HepG2 (cell line): Measurements from ENCODE around the gene SNX9. TPM values are rescaled to one million over a fixed set of nuclear protein-coding genes. Genes with fewer than 3 reads are reported as not detected.

Experiments
- ATAC-seq: fragments of 200-7000 bp; cut with Tn5 transposase; 3 replicates; pipeline ENCODE4 v1.9.1; 2020; ENCODE audit warnings: mild to moderate bottlenecking, moderate library complexity
- BruUV-seq: library from RNA; stranded (reverse); fragments of 400-500 nt; replicated peaks from 2 replicates; lab custom pipeline; 2021; lab: Mats Ljungman, UMichigan
- CTCF ChIA-PET: fragments of 300-600 bp; formaldehyde crosslinking; extraction: SDS; loops from one replicate; lab custom pipeline; 2021; ENCODE audit warnings: low total read pairs, inconsistent platforms, low intra/inter-chr PET ratio; lab: Yijun Ruan, JAX
- POLR2A ChIA-PET: fragments of 350-600 bp; sonication (Branson Sonifier 250); formaldehyde crosslinking; loops from one replicate; lab custom pipeline; 2020; ENCODE audit warnings: antibody characterized with exemption, inconsistent platforms; lab: Yijun Ruan, JAX
- DNase-seq: peaks from one replicate; pipeline ENCODE4 v3.0.0-alpha.2; 2015; ENCODE audit warnings: low spot score
- FAIRE-seq: peaks from 3 replicates; lab custom pipeline; 2011; peaks lifted over from hg19 to GRCh38; lab: Jason Lieb, UNC
- H2AFZ ChIP-seq: one replicate; pipeline ENCODE4 v1.6.1; 2011; ENCODE audit warnings: low read length, inconsistent platforms
- H3K27ac ChIP-seq: fragments of 300-600 bp; 3 replicates; pipeline ENCODE4 v1.8.0; 2011; ENCODE audit warnings: mixed run types, mild to moderate bottlenecking, mixed read lengths, low read length, inconsistent platforms; ENCODE audit not compliant: insufficient read depth; ENCODE audit errors: extremely low read length
- H3K27me3 ChIP-seq, 2 experiments: fragments of 200-600 bp in 1 of 2; 2 replicates in 1 of 2; 3 replicates in 1 of 2; pipeline versions ENCODE4 v1.6.0 to v1.8.0; 2011; ENCODE audit warnings: low read length in 2 of 2, mild to moderate bottlenecking in 2 of 2, moderate library complexity in 2 of 2, inconsistent platforms in 1 of 2; ENCODE audit not compliant: insufficient read depth in 2 of 2, control insufficient read depth in 1 of 2
- H3K36me3 ChIP-seq, 2 experiments: fragments of 200-600 bp in 1 of 2; replicated peaks in 1 of 2; 2 replicates in 1 of 2; 3 replicates in 1 of 2; pipeline versions ENCODE4 v1.5.1 to v1.8.0; 2011; ENCODE audit warnings: low read length in 2 of 2, inconsistent platforms in 1 of 2; ENCODE audit not compliant: insufficient read depth in 2 of 2, control insufficient read depth in 1 of 2
- H3K4me1 ChIP-seq: 2 replicates; pipeline ENCODE4 v1.5.1; 2012; ENCODE audit warnings: low read length, inconsistent platforms; ENCODE audit not compliant: insufficient read depth
- H3K4me2 ChIP-seq: 2 replicates; pipeline ENCODE4 v1.6.0; 2011; ENCODE audit warnings: low read depth, low read length, inconsistent platforms
- H3K4me3 ChIP-seq, 3 experiments: fragments of 200-600 bp in 1 of 3; sonication (generic), shearing (Covaris generic) in 1 of 3; replicated peaks in 1 of 3; 2 replicates each; pipeline ENCODE4 v1.5.1; 2011 to 2016; ENCODE audit warnings: low read length in 3 of 3, inconsistent platforms in 2 of 3, low read depth in 2 of 3, mild to moderate bottlenecking in 2 of 3, control low read depth in 1 of 3, mixed read lengths in 1 of 3; ENCODE audit not compliant: insufficient read depth in 1 of 3
- H3K79me2 ChIP-seq: one replicate; pipeline ENCODE4 v1.6.1; 2011; ENCODE audit warnings: low read length, inconsistent platforms; ENCODE audit not compliant: insufficient read depth
- H3K9ac ChIP-seq: 2 replicates; pipeline ENCODE4 v1.6.0; 2011; ENCODE audit warnings: mild to moderate bottlenecking, low read depth, low read length, inconsistent platforms; ENCODE audit not compliant: insufficient read depth
- H3K9me3 ChIP-seq: 2 replicates; pipeline ENCODE4 v1.5.1; 2012; ENCODE audit warnings: mild to moderate bottlenecking, low read length
- H4K20me1 ChIP-seq: 2 replicates; pipeline ENCODE4 v1.6.0; 2011; ENCODE audit warnings: inconsistent platforms, mild to moderate bottlenecking, low read length, moderate library complexity; ENCODE audit not compliant: insufficient read depth
- ARNTL ChIP-seq: sonication (generic); formaldehyde crosslinking; IDR thresholded peaks from 2 replicates; pipeline ENCODE4 v1.4.0; 2020; ENCODE audit warnings: mild to moderate bottlenecking, missing genetic modification reagents
- CEBPG ChIP-seq: IDR thresholded peaks from 2 replicates; pipeline ENCODE4 v1.6.1; 2016
- FOXK1 ChIP-seq: sonication (generic); formaldehyde crosslinking; IDR thresholded peaks from 2 replicates; pipeline ENCODE4 v1.4.0; 2020; ENCODE audit warnings: low read depth, missing genetic modification reagents, borderline replicate concordance
- FOXP1 ChIP-seq, 2 experiments: fragments of 450-650 bp in 1 of 2; IDR thresholded peaks; 2 replicates each; pipeline ENCODE4 v1.6.1; 2017 to 2018; ENCODE audit warnings: antibody characterized with exemption in 1 of 2
- SOX6 ChIP-seq, 2 experiments: fragments of 450-650 bp in 1 of 2; sonication (generic) in 1 of 2; formaldehyde crosslinking in 1 of 2; IDR thresholded peaks; 2 replicates each; pipeline versions ENCODE4 v1.4.0 to v1.6.1; 2017 to 2020; ENCODE audit warnings: antibody characterized with exemption in 1 of 2, mild to moderate bottlenecking in 1 of 2, missing genetic modification reagents in 1 of 2
- ZNF234 ChIP-seq: sonication (generic); formaldehyde crosslinking; conservative IDR thresholded peaks from 2 replicates; pipeline ENCODE4 v1.5.1; 2020; ENCODE audit warnings: mild to moderate bottlenecking, missing genetic modification reagents
- ZNF264 ChIP-seq: sonication (generic); formaldehyde crosslinking; IDR thresholded peaks from 2 replicates; pipeline ENCODE4 v1.4.0; 2020; ENCODE audit warnings: missing genetic modification reagents
- WGBS: methylation state at CpG from one replicate; pipeline ENCODE4 v1.1.6; 2017; ENCODE audit warnings: low lambda C conversion rate; 5-methylcytosine and 5-hydroxymethylcytosine counted together
- in situ Hi-C: cut with HindIII; loops from 2 replicates; pipeline ENCODE4 v1.10.0; 2017; ENCODE audit warnings: low pct_unique_long_range_greater_than_20kb; ENCODE audit not compliant: extremely low pct_ligation_motif_present
- intact Hi-C: fragments of 100-400 bp; cut with micrococcal nuclease; formaldehyde crosslinking; loops from one replicate; pipeline ENCODE4 v1.10.0; 2022; ENCODE audit not compliant: unreplicated experiment
- polyA plus RNA-seq, 8 experiments: library from polyadenylated mRNA; depleted of rRNA in 3 of 8; stranded (reverse) in 7 of 8; unstranded in 1 of 8; fragments of >200 nt; fragmentation: Illumina TruSeq in 4 of 8; extraction: Trizol in 4 of 8; gene quantifications; 2 replicates each; pipeline versions ENCODE4 v1.2.1 to v1.2.3, GENCODE V29; 2011 to 2016; ENCODE audit warnings: low read depth in 4 of 8, missing spikeins in 1 of 8, mixed read lengths in 1 of 8; ENCODE audit not compliant: insufficient read depth in 1 of 8
- total RNA-seq, 5 experiments: library from RNA; depleted of rRNA; stranded (reverse); fragments of >200 nt; fragmentation: Illumina TruSeq; extraction: Trizol; gene quantifications; 2 replicates each; pipeline ENCODE4 v1.2.3, GENCODE V29; 2016; ENCODE audit warnings: low read depth in 1 of 5
- TF ChIP-seq, protein P1 (sequence below): sonication (generic); formaldehyde crosslinking; IDR thresholded peaks from 2 replicates; pipeline ENCODE4 v1.5.0; 2020; ENCODE audit warnings: mild to moderate bottlenecking, missing genetic modification reagents, borderline replicate concordance
- TF ChIP-seq, protein P2 (sequence below), 2 experiments: sonication (generic) in 1 of 2; formaldehyde crosslinking in 1 of 2; IDR thresholded peaks; 2 replicates each; pipeline versions ENCODE4 v1.4.0 to v1.6.1; 2018 to 2020; ENCODE audit warnings: missing genetic modification reagents in 2 of 2, borderline replicate concordance in 1 of 2, low read depth in 1 of 2, mild to moderate bottlenecking in 1 of 2, missing biosample characterization in 1 of 2
- TF ChIP-seq, protein P3 (sequence below): IDR thresholded peaks from 2 replicates; pipeline ENCODE4 v1.6.1; 2016; ENCODE audit warnings: control low read depth

The SNX9 gene
- total and polyA plus RNA-seq, 2 of the 13 experiments (the other 11 are each of a cell fraction or from before 2014, with no cell fraction given) = 21.9 to 36.0 TPM

DNA sequence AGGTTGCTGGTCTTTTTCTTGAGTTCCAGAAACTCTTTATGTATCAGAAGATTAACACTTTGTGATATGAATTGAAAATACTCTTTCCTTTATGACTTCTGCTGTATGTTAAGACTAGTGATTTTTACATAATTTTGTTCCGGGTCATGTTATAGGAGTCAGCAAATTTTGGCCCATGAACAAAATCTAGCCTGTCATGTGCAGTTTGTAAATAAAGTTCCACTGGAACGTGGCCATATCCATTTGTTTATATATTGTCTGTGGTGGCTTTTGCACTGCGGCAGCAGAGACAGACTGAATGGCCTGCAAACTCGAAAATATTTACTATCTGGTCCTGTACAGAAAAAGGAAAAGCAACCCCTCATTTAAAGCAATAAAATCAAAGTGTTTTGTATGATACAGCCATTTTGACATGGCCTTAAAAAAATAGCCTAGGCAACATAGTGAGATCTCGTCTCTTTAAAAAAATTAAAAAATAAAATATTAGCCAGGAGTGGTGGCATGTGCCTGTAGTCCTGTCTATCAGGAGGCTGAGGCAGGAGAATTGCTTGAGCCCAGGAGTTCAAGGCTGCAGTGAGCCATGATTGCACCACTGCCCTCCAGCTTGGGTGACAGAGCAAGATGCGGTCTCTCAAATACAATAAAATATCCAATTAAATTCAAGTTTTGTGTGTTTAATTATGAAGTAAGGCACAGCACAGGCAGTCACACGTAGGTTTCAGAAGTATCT, 36.9 kb downstream of the SNX9 start:
- no peak overlapping the region for H3K9ac ChIP-seq
- H3K4me1 ChIP-seq = peaks cover 31% of the 10 kb centered on the region
- peak; percentile 36 for DNase-seq
- no TSS peak for BruUV-seq
- H3K4me2 ChIP-seq = peak overlapping the region; percentile 36
- ChIA-PET POLR2A (no interaction called here), CTCF (no interaction called here)
- H2AFZ ChIP-seq = no peak overlapping the region
- H3K36me3 ChIP-seq = no peaks in the 10 kb centered on the region
- H3K27ac ChIP-seq = peak overlapping the region; percentile 50
- 32% methylated on average over 7 of the region's 7 CpGs for WGBS
- ATAC-seq = peak; percentile 81
- in situ Hi-C loops = no loop called here
- no peak overlapping the region for H3K4me3 ChIP-seq
- H3K27me3 ChIP-seq = no peaks in the 10 kb centered on the region
- intact Hi-C loops = no loop called here
- peaks cover 82% of the 10 kb centered on the region for H3K79me2 ChIP-seq
- H3K9me3 ChIP-seq = no peaks in the 10 kb centered on the region
- FAIRE-seq = no peak
- peaks cover 38% of the 10 kb centered on the region for H4K20me1 ChIP-seq
- TF ChIP-seq ZNF264 = 0 out of 2 replicates have a peak, but pooled peaks have one; percentile 36
- TF ChIP-seq, protein P1, sequence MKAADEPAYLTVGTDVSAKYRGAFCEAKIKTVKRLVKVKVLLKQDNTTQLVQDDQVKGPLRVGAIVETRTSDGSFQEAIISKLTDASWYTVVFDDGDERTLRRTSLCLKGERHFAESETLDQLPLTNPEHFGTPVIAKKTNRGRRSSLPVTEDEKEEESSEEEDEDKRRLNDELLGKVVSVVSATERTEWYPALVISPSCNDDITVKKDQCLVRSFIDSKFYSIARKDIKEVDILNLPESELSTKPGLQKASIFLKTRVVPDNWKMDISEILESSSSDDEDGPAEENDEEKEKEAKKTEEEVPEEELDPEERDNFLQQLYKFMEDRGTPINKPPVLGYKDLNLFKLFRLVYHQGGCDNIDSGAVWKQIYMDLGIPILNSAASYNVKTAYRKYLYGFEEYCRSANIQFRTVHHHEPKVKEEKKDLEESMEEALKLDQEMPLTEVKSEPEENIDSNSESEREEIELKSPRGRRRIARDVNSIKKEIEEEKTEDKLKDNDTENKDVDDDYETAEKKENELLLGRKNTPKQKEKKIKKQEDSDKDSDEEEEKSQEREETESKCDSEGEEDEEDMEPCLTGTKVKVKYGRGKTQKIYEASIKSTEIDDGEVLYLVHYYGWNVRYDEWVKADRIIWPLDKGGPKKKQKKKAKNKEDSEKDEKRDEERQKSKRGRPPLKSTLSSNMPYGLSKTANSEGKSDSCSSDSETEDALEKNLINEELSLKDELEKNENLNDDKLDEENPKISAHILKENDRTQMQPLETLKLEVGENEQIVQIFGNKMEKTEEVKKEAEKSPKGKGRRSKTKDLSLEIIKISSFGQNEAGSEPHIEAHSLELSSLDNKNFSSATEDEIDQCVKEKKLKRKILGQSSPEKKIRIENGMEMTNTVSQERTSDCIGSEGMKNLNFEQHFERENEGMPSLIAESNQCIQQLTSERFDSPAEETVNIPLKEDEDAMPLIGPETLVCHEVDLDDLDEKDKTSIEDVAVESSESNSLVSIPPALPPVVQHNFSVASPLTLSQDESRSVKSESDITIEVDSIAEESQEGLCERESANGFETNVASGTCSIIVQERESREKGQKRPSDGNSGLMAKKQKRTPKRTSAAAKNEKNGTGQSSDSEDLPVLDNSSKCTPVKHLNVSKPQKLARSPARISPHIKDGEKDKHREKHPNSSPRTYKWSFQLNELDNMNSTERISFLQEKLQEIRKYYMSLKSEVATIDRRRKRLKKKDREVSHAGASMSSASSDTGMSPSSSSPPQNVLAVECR (CRISPR knock-in tag) = peak; percentile 22; the same call in 1 of the 2 replicates
- TF ChIP-seq, protein P2, sequence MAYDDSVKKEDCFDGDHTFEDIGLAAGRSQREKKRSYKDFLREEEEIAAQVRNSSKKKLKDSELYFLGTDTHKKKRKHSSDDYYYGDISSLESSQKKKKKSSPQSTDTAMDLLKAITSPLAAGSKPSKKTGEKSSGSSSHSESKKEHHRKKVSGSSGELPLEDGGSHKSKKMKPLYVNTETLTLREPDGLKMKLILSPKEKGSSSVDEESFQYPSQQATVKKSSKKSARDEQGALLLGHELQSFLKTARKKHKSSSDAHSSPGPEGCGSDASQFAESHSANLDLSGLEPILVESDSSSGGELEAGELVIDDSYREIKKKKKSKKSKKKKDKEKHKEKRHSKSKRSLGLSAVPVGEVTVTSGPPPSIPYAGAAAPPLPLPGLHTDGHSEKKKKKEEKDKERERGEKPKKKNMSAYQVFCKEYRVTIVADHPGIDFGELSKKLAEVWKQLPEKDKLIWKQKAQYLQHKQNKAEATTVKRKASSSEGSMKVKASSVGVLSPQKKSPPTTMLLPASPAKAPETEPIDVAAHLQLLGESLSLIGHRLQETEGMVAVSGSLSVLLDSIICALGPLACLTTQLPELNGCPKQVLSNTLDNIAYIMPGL (CRISPR knock-in tag; IDR thresholded peaks at IDR 0.05; ENCODE audit: borderline replicate concordance in 1 of 2, low read depth in 1 of 2) = peak in 1 of 2 experiments; percentile 25; a peak in 1 of 4 replicates
- TF ChIP-seq, protein P3, sequence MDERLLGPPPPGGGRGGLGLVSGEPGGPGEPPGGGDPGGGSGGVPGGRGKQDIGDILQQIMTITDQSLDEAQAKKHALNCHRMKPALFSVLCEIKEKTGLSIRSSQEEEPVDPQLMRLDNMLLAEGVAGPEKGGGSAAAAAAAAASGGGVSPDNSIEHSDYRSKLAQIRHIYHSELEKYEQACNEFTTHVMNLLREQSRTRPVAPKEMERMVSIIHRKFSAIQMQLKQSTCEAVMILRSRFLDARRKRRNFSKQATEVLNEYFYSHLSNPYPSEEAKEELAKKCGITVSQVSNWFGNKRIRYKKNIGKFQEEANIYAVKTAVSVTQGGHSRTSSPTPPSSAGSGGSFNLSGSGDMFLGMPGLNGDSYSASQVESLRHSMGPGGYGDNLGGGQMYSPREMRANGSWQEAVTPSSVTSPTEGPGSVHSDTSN = no peak
- no peak for TF ChIP-seq ARNTL
- TF ChIP-seq ZNF234 (CRISPR knock-in tag) = no peak
- TF ChIP-seq FOXP1 (IDR thresholded peaks at IDR 0.05) = no peak
- peak; percentile 65; the same call in 1 of the 2 replicates for TF ChIP-seq FOXP1 (CRISPR knock-in tag; IDR thresholded peaks at IDR 0.05)
- TF ChIP-seq FOXK1 (CRISPR knock-in tag) = 0 out of 2 replicates have a peak, but pooled peaks have one; percentile 19
- TF ChIP-seq SOX6 (IDR thresholded peaks at IDR 0.05) = no peak
- peak; percentile 38 for TF ChIP-seq SOX6 (CRISPR knock-in tag; IDR thresholded peaks at IDR 0.05)
- TF ChIP-seq CEBPG (CRISPR knock-in tag) = peak; percentile 49; the same call in 1 of the 2 replicates
